ENCODE measurements around the gene KIF3B.
A peak's percentile ranks its signal among the peaks of the same experiment; 100 is the strongest.

KIF3B gene

GRCh38 chr20:32234135-32234808 is 43.2 kb upstream of the KIF3B start:
- TF ChIP-seq TAF1 (IDR thresholded peaks at IDR 0.05; ENCODE audit: low read depth) (no peak), TEAD4 (IDR thresholded peaks at IDR 0.05) (no peak), CREB1 (IDR thresholded peaks at IDR 0.05; ENCODE audit: low read depth) (no peak), RAD21 (IDR thresholded peaks at IDR 0.05; ENCODE audit: low read depth) (no peak), MAX (IDR thresholded peaks at IDR 0.05) (no peak), NFIC (IDR thresholded peaks at IDR 0.05) (no peak), EP300 (IDR thresholded peaks at IDR 0.05; ENCODE audit: borderline replicate concordance) (no peak), EGR1 (IDR thresholded peaks at IDR 0.05) (no peak), TCF12 (IDR thresholded peaks at IDR 0.05; ENCODE audit: low read depth) (no peak), CEBPB (IDR thresholded peaks at IDR 0.05) (no peak), YY1 (IDR thresholded peaks at IDR 0.05; ENCODE audit: low read depth) (no peak), ZBTB7A (IDR thresholded peaks at IDR 0.05; ENCODE audit: low read depth) (no peak)
- TF ChIP-seq, protein P1, sequence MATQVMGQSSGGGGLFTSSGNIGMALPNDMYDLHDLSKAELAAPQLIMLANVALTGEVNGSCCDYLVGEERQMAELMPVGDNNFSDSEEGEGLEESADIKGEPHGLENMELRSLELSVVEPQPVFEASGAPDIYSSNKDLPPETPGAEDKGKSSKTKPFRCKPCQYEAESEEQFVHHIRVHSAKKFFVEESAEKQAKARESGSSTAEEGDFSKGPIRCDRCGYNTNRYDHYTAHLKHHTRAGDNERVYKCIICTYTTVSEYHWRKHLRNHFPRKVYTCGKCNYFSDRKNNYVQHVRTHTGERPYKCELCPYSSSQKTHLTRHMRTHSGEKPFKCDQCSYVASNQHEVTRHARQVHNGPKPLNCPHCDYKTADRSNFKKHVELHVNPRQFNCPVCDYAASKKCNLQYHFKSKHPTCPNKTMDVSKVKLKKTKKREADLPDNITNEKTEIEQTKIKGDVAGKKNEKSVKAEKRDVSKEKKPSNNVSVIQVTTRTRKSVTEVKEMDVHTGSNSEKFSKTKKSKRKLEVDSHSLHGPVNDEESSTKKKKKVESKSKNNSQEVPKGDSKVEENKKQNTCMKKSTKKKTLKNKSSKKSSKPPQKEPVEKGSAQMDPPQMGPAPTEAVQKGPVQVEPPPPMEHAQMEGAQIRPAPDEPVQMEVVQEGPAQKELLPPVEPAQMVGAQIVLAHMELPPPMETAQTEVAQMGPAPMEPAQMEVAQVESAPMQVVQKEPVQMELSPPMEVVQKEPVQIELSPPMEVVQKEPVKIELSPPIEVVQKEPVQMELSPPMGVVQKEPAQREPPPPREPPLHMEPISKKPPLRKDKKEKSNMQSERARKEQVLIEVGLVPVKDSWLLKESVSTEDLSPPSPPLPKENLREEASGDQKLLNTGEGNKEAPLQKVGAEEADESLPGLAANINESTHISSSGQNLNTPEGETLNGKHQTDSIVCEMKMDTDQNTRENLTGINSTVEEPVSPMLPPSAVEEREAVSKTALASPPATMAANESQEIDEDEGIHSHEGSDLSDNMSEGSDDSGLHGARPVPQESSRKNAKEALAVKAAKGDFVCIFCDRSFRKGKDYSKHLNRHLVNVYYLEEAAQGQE (IDR thresholded peaks at IDR 0.05; ENCODE audit: low read depth), result no peak
- TF ChIP-seq, protein P2, sequence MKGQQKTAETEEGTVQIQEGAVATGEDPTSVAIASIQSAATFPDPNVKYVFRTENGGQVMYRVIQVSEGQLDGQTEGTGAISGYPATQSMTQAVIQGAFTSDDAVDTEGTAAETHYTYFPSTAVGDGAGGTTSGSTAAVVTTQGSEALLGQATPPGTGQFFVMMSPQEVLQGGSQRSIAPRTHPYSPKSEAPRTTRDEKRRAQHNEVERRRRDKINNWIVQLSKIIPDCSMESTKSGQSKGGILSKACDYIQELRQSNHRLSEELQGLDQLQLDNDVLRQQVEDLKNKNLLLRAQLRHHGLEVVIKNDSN (IDR thresholded peaks at IDR 0.05), result no peak

DNA sequence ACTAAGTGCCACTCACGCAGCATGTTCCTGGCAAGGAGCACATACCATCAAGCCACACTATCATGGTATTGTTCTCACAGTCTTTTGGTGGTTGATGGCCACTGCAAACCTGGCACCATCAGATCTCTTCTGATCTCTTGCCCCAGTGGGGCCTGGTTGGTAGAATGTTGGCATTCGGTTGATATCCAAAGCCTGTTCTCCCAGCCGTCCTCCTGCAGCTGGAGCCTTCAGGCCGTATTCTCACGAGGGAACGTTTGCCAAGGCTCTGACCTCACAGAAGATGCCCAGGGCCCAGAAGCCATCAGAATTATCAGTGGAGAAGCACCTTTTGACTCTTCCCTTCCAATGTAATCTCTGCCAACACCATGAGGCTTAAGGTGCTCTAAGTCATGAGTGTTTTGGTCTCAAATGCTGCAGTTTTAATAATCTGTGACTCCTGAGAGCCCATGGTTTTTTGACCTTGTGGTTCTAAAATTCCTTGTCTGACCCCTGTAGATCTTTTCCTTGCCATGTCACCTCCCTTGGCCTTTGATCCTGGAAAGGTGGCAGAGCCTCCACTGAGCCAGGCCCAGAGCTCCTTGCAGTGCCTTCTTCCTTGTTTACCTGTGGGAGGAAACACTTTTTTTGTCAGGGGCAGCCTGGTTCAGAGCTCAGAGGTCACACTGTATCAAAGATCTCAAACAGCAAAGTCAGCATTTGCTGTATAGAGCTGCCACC is 42.0 kb upstream of the KIF3B start:
- TF ChIP-seq EGR1 (IDR thresholded peaks at IDR 0.05) (no peak), TCF12 (IDR thresholded peaks at IDR 0.05; ENCODE audit: low read depth) (no peak), CREB1 (IDR thresholded peaks at IDR 0.05; ENCODE audit: low read depth) (no peak), CEBPB (IDR thresholded peaks at IDR 0.05) (no peak), EP300 (IDR thresholded peaks at IDR 0.05; ENCODE audit: borderline replicate concordance) (no peak), MAX (IDR thresholded peaks at IDR 0.05) (no peak), TAF1 (IDR thresholded peaks at IDR 0.05; ENCODE audit: low read depth) (no peak), RAD21 (IDR thresholded peaks at IDR 0.05; ENCODE audit: low read depth) (no peak), FOXM1 (IDR thresholded peaks at IDR 0.05; ENCODE audit: borderline replicate concordance, low read depth) (no peak), YY1 (IDR thresholded peaks at IDR 0.05; ENCODE audit: low read depth) (no peak), NFIC (IDR thresholded peaks at IDR 0.05) (no peak), ZBTB7A (IDR thresholded peaks at IDR 0.05; ENCODE audit: low read depth) (no peak)
- TF ChIP-seq, protein P2 (IDR thresholded peaks at IDR 0.05), result no peak
- TF ChIP-seq, protein P1 (IDR thresholded peaks at IDR 0.05; ENCODE audit: low read depth), result no peak

- TF ChIP-seq FOXM1 (IDR thresholded peaks at IDR 0.05; ENCODE audit: borderline replicate concordance, low read depth), result no peak
- no peak for TF ChIP-seq NFIC (IDR thresholded peaks at IDR 0.05)
- TF ChIP-seq RAD21 (IDR thresholded peaks at IDR 0.05; ENCODE audit: low read depth), result no peak
- TF ChIP-seq CEBPB (IDR thresholded peaks at IDR 0.05), result no peak
- no peak for TF ChIP-seq TCF12 (IDR thresholded peaks at IDR 0.05; ENCODE audit: low read depth)
- TF ChIP-seq ZBTB7A (IDR thresholded peaks at IDR 0.05; ENCODE audit: low read depth), result no peak
Observed at GRCh38 chr20:32236048-32236533, 41.4 kb upstream of the KIF3B start.

GRCh38 chr20:32236819-32237218 is 40.6 kb upstream of the KIF3B start:
- 0 out of 2 replicates have a peak, but pooled peaks have one; percentile 21 for TF ChIP-seq ZBTB7A (IDR thresholded peaks at IDR 0.05; ENCODE audit: low read depth)
- TF ChIP-seq TCF12 (IDR thresholded peaks at IDR 0.05; ENCODE audit: low read depth), result peak; percentile 94
- TF ChIP-seq EP300 (IDR thresholded peaks at IDR 0.05; ENCODE audit: borderline replicate concordance), result peak; percentile 94
- TF ChIP-seq CEBPB (IDR thresholded peaks at IDR 0.05), result peak; percentile 2; the same call in 1 of the 2 replicates
- no peak for TF ChIP-seq EGR1 (IDR thresholded peaks at IDR 0.05)
- no peak for TF ChIP-seq CREB1 (IDR thresholded peaks at IDR 0.05; ENCODE audit: low read depth)
- peak; percentile 84 for TF ChIP-seq FOXM1 (IDR thresholded peaks at IDR 0.05; ENCODE audit: borderline replicate concordance, low read depth)
- peak; percentile 74 for TF ChIP-seq NFIC (IDR thresholded peaks at IDR 0.05)
- peak; percentile 88 for TF ChIP-seq TEAD4 (IDR thresholded peaks at IDR 0.05)
- TF ChIP-seq, protein P2 (IDR thresholded peaks at IDR 0.05), result no peak
